Sigmoid colon (tissue), 4 donors: Measurements from ENCODE around the gene SCAF1.

Experiments used
- CTCF ChIP-seq, 4 experiments: fragments of 450-650 bp in 3 of 4; fragments of 200-600 bp in 1 of 4; IDR thresholded peaks; one replicate each; pipeline ENCODE4 v1.5.1; 2016 to 2019; ENCODE audit warnings: antibody characterized with exemption in 4 of 4, mild to moderate bottlenecking in 3 of 4, moderate library complexity in 2 of 4
- POLR2A ChIP-seq, 2 donors: fragments of 450-650 bp; IDR thresholded peaks; one replicate each; pipeline ENCODE4 v1.6.1; 2016; ENCODE audit warnings: antibody characterized with exemption in 2 of 2, mild to moderate bottlenecking in 2 of 2, moderate library complexity in 2 of 2
- POLR2AphosphoS5 ChIP-seq, 4 donors: sonication (generic); formaldehyde crosslinking; IDR thresholded peaks; one replicate each; pipeline ENCODE4 v1.6.1; 2017; ENCODE audit warnings: antibody characterized with exemption in 4 of 4

- TF ChIP-seq POLR2A (IDR thresholded peaks at IDR 0.05) = no peak
- no peak for TF ChIP-seq CTCF (IDR thresholded peaks at IDR 0.05)
- no peak for TF ChIP-seq POLR2AphosphoS5 (IDR thresholded peaks at IDR 0.05)
Observed at GRCh38 chr19:49653466-49653806, 11.4 kb downstream of the SCAF1 start.
